GM21526 (cell line): Measurements from ENCODE around the gene PRPF40A.

Experiments
- ATAC-seq: cut with Tn5 transposase; IDR thresholded peaks from one replicate; pipeline ENCODE4 v1.9.1; 2021; ENCODE audit warnings: moderate library complexity; ENCODE audit not compliant: unreplicated experiment, low FRiP score

PRPF40A gene

GRCh38 chr2:152655880-152656279 is 61.4 kb downstream of the PRPF40A start:
- ATAC-seq = no peak

GRCh38 chr2:152651834-152652233 is 65.4 kb downstream of the PRPF40A start:
- ATAC-seq = no peak

GRCh38 chr2:152650768-152651371 is 66.4 kb downstream of the PRPF40A start:
- no peak for ATAC-seq

GRCh38 chr2:152649997-152650396 is 67.3 kb downstream of the PRPF40A start:
- no peak for ATAC-seq

- no peak for ATAC-seq
Measured at GRCh38 chr2:152648336-152648735, 68.9 kb downstream of the PRPF40A start.

- no peak for ATAC-seq
Measured at GRCh38 chr2:152647552-152647951, 69.7 kb downstream of the PRPF40A start.

- ATAC-seq = no peak
Measured at GRCh38 chr2:152646775-152647174, 70.5 kb downstream of the PRPF40A start.

- no peak for ATAC-seq
Measured at GRCh38 chr2:152646264-152646663, 71.0 kb downstream of the PRPF40A start.

GRCh38 chr2:152644189-152644873 is 72.9 kb downstream of the PRPF40A start:
- no peak for ATAC-seq

- ATAC-seq = no peak
Measured at GRCh38 chr2:152638590-152638989, 78.7 kb downstream of the PRPF40A start.

- ATAC-seq = no peak
Measured at GRCh38 chr2:152638056-152638455, 79.2 kb downstream of the PRPF40A start.

GRCh38 chr2:152637251-152637650 is 80.0 kb downstream of the PRPF40A start:
- no peak for ATAC-seq

- no peak for ATAC-seq
Measured at GRCh38 chr2:152635635-152636298, 81.5 kb downstream of the PRPF40A start.

- ATAC-seq = no peak
Measured at GRCh38 chr2:152632736-152633135, 84.5 kb downstream of the PRPF40A start.

GRCh38 chr2:152630466-152630865 is 86.8 kb downstream of the PRPF40A start:
- no peak for ATAC-seq

GRCh38 chr2:152629202-152629601 is 88.1 kb downstream of the PRPF40A start:
- no peak for ATAC-seq

GRCh38 chr2:152627351-152627957 is 89.8 kb downstream of the PRPF40A start:
- no peak for ATAC-seq

- no peak for ATAC-seq
Measured at GRCh38 chr2:152626911-152627339, 90.3 kb downstream of the PRPF40A start.

GRCh38 chr2:152624805-152625204 is 92.5 kb downstream of the PRPF40A start:
- ATAC-seq = no peak

GRCh38 chr2:152623775-152624174 is 93.5 kb downstream of the PRPF40A start:
- ATAC-seq = no peak

GRCh38 chr2:152623076-152623740 is 94.1 kb downstream of the PRPF40A start:
- no peak for ATAC-seq
